Kidney (tissue), 14 donors: ENCODE measurements around the gene FBXL7. TPM values are rescaled to one million over a fixed set of nuclear protein-coding genes. Genes with fewer than 3 reads are reported as not detected.
A peak's percentile ranks its signal among the peaks of the same experiment; 100 is the strongest.

Experiments used
- DNase-seq, 5 donors: peaks; one replicate each; pipeline ENCODE4 v3.0.0-alpha.2; 2013 to 2020
- FAIRE-seq: peaks from 2 replicates; lab custom pipeline; 2012; peaks lifted over from hg19 to GRCh38; lab: Jason Lieb, UNC
- H3K27ac ChIP-seq, 2 donors: one replicate each; pipeline ENCODE4 v1.7.0; 2013; ENCODE audit warnings: low read depth in 2 of 2, low read length in 2 of 2, inconsistent platforms in 1 of 2
- H3K27me3 ChIP-seq: one replicate; pipeline ENCODE4 v1.7.1; 2013; ENCODE audit warnings: low read length, inconsistent platforms; ENCODE audit not compliant: control insufficient read depth, insufficient read depth
- H3K36me3 ChIP-seq, 3 donors: one replicate each; pipeline versions ENCODE4 v1.7.0 to v1.7.1; 2013; ENCODE audit warnings: low read length in 3 of 3, control low read depth in 1 of 3, inconsistent platforms in 1 of 3; ENCODE audit not compliant: insufficient read depth in 3 of 3, control insufficient read depth in 2 of 3
- H3K4me1 ChIP-seq, 3 donors: one replicate each; pipeline versions ENCODE4 v1.7.0 to v1.7.1; 2013; ENCODE audit warnings: low read length in 3 of 3, inconsistent platforms in 1 of 3, low read depth in 1 of 3; ENCODE audit not compliant: control insufficient read depth in 2 of 3, insufficient read depth in 2 of 3
- H3K4me3 ChIP-seq, 3 donors: one replicate each; pipeline versions ENCODE4 v1.7.0 to v1.8.1; 2013; ENCODE audit warnings: low read length in 3 of 3, control low read depth in 1 of 3, inconsistent platforms in 1 of 3
- H3K9ac ChIP-seq, 3 donors: one replicate each; pipeline versions ENCODE4 v1.7.0 to v1.7.1; 2013; ENCODE audit warnings: low read length in 3 of 3, control low read depth in 1 of 3, inconsistent platforms in 1 of 3
- H3K9me3 ChIP-seq, 3 donors: one replicate each; pipeline versions ENCODE4 v1.7.0 to v1.7.1; 2013; ENCODE audit warnings: low read length in 3 of 3, control low read depth in 1 of 3, inconsistent platforms in 1 of 3; ENCODE audit not compliant: control insufficient read depth in 2 of 3, insufficient read depth in 1 of 3
- intact Hi-C: fragments of 100-400 bp; cut with DNase I; formaldehyde crosslinking; loops from one replicate; pipeline ENCODE4 v1.11.1; 2022
- polyA plus RNA-seq: library from polyadenylated mRNA; stranded (reverse); fragments of 350-450 nt; fragmentation: Illumina TruSeq; extraction: RNeasy Lipid Tissue Mini Kit (QIAGEN cat#74804); gene quantifications from one replicate; pipeline ENCODE4 v1.2.3, GENCODE V29; 2014; ENCODE audit warnings: low read depth, low replicate concordance; ENCODE audit not compliant: insufficient read depth
- total RNA-seq: library from RNA; stranded (reverse); fragmentation: NEBNext Ultra II Directional; extraction: Animal tissue kit (Norgen Biotek cat#: 25700); gene quantifications from one replicate; pipeline ENCODE4 v1.2.1, GENCODE V29; 2021
- TF ChIP-seq, protein P1 (sequence below): IDR thresholded peaks from 3 replicates; pipeline ENCODE4 v1.5.1; 2012; ENCODE audit warnings: mild to moderate bottlenecking, moderate library complexity, borderline replicate concordance; ENCODE audit not compliant: insufficient read depth; ENCODE audit errors: extremely low read depth
- donor health status: control.
- donor health status: control.
- donor health status: control.
- donor health status: control.
- donor health status: control.
- donor health status: DM: yes; HTN: yes; CAD: no.
- donor health status: Normal renal cell carcinoma (clear cell type).

Gene FBXL7
- total and polyA plus RNA-seq, 2 donors from 2014 or later = 3.9 to 6.1 TPM

DNA sequence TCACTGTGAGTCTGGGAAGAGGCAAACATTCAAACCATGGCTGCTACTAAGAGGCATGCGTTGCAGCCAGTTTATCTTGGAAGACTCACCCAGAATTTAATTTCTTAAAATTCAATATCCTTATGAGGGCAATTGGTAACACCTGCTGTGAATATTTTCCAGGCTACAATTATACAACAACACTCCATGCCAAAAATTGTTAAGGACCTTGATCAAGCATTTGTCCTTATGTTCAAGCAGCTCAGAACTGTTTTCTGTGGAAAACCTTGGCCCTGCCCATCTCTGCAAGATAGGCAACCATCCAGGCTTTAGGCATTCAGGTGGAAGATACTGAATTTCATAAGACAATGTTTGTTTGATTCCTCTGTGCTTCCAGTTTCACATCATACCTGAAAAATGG, 327.8 kb downstream of the FBXL7 start:
- FAIRE-seq = no peak

DNA sequence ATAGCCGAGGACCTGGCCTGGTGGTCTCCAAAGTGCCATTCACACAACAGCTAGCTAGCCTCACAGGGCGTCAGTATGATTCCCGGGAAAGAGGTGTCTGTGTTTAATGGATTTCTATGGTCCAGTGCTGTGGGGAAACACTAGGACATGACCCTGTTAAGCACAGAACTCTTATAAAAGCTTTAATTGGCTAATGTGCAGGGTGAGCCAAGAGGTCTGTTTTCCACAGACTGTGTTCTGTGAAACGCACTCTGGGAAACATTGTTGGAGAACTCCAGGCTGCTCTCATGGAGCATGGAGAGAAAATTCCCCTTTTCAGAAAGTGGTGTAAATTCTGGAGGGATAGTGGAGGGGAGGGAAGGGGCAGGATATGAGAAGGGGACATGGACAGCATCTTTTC, 331.4 kb downstream of the FBXL7 start:
- TF ChIP-seq, protein P1, sequence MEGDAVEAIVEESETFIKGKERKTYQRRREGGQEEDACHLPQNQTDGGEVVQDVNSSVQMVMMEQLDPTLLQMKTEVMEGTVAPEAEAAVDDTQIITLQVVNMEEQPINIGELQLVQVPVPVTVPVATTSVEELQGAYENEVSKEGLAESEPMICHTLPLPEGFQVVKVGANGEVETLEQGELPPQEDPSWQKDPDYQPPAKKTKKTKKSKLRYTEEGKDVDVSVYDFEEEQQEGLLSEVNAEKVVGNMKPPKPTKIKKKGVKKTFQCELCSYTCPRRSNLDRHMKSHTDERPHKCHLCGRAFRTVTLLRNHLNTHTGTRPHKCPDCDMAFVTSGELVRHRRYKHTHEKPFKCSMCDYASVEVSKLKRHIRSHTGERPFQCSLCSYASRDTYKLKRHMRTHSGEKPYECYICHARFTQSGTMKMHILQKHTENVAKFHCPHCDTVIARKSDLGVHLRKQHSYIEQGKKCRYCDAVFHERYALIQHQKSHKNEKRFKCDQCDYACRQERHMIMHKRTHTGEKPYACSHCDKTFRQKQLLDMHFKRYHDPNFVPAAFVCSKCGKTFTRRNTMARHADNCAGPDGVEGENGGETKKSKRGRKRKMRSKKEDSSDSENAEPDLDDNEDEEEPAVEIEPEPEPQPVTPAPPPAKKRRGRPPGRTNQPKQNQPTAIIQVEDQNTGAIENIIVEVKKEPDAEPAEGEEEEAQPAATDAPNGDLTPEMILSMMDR = no peak
- intact Hi-C loops = no loop called here
- no peak overlapping the region for H3K4me3 ChIP-seq
- no peaks in the 10 kb centered on the region for H3K36me3 ChIP-seq
- no peaks in the 10 kb centered on the region for H3K9me3 ChIP-seq
- no peaks in the 10 kb centered on the region for H3K4me1 ChIP-seq
- H3K27ac ChIP-seq = no peak overlapping the region
- H3K27me3 ChIP-seq = no peaks in the 10 kb centered on the region
- DNase-seq = peak in 1 of 5 donors; percentile 13
- FAIRE-seq = no peak
- H3K9ac ChIP-seq = no peak overlapping the region

More for the DNA sequence above, 327.8 kb downstream of the FBXL7 start:
- Histone ChIP-seq H3K4me3 (no peak overlapping the region), H3K27me3 (no peaks in the 10 kb centered on the region), H3K9me3 (no peaks in the 10 kb centered on the region), H3K36me3 (no peaks in the 10 kb centered on the region), H3K4me1 (no peaks in the 10 kb centered on the region), H3K27ac (no peak overlapping the region), H3K9ac (no peak overlapping the region)
- TF ChIP-seq, protein P1 = no peak
- no peak for DNase-seq
- intact Hi-C loops = no loop called here

DNA sequence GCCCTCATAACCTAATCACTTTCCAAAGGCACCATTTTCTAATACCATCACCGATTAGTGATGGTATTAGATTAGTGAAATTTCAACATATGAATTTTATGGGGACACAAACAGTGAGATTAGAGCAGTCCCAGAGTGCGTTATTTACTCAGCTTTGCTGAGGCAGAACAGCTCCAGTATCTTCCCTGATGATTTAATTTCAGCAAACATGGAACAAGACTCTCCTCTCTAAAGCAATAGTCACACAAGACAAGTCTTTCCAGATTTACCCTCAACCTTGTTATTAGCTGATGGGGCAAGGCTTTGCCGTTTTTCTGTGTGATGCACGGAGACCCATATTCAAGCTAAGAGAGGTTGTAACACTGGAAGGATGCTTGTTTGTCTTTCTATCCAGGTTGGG, 333.4 kb downstream of the FBXL7 start:
- no peak for DNase-seq
- H3K9ac ChIP-seq = no peak overlapping the region
- H3K36me3 ChIP-seq = no peaks in the 10 kb centered on the region
- H3K4me1 ChIP-seq = peaks cover 0 to 2% (median 0%) of the 10 kb centered on the region in 3 donors
- no peak overlapping the region for H3K27ac ChIP-seq
- TF ChIP-seq, protein P1 = no peak
- H3K27me3 ChIP-seq = no peaks in the 10 kb centered on the region
- intact Hi-C loops = no loop called here
- FAIRE-seq = no peak
- H3K4me3 ChIP-seq = no peak overlapping the region
- no peaks in the 10 kb centered on the region for H3K9me3 ChIP-seq
